Measurements from ENCODE around the gene ODF2.
A peak's percentile ranks its signal among the peaks of the same experiment; 100 is the strongest.
"Not testable (repeated sequence)": the region's sequence is repeated elsewhere in the genome, so short reads cannot be mapped to it uniquely, and the experiment has no call there.

ODF2 gene

DNA sequence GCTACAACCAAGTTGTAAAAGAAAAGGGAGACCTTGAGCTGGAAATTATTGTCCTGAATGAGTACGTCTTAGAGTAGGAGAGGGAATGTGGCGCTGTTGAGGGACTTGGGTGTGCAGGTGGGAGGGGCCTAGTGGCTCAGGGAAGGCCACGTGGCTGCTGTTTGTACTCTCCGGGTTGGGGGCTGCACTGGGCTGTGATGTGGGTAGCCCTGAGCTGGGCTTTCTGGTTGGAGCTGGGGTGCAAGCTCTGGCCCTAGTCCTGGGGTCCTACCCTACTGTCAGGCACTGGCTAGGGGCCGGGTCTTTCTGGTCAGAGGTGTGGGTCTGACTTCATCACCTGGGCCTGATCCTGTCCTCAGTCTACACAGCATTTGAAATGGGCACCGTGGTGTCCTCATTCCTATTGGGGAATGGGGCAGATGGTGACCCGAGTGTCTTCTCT is 29.6 kb downstream of the ODF2 start:
- DNase-seq, result no peak

DNA sequence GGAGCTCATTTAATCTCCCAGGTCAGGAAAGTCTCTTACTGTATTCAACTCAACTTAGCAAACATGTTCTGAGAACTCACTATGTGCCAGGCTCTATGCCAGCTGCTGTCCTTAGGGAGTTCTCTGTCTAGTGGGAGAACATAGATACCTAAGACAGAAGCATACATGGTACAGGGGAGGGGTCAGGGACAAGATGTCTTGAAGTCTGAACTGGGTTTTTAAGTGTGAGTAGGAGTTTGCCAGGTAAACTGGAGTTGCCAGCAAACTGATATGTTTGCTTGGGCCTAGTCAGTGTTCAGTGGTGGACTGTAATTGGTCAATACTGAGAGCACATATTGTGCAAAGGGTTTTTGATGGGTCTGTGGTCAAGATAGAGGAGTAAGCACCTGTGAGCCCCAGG is 30.4 kb downstream of the ODF2 start:
- DNase-seq, result no peak

DNA sequence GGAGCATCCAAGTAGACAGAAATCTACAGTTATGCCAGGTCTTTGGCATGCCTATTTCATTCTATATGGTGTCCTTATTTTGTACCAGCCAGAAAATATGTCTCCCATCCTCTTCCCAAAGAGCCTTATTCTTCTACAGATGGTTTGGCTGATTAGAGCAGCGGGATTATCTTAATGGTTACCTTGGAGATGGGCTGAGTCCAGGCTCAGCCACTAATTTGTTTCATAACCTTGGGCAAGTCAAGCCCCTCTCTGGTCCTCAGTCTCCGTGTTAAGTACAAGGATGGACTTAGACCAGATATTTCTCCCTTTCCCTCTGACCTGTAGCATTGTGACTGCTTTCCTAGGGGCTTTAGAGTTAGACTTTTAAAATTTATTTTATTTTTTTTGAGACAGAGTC is 37.6 kb downstream of the ODF2 start:
- DNase-seq, result no peak

DNA sequence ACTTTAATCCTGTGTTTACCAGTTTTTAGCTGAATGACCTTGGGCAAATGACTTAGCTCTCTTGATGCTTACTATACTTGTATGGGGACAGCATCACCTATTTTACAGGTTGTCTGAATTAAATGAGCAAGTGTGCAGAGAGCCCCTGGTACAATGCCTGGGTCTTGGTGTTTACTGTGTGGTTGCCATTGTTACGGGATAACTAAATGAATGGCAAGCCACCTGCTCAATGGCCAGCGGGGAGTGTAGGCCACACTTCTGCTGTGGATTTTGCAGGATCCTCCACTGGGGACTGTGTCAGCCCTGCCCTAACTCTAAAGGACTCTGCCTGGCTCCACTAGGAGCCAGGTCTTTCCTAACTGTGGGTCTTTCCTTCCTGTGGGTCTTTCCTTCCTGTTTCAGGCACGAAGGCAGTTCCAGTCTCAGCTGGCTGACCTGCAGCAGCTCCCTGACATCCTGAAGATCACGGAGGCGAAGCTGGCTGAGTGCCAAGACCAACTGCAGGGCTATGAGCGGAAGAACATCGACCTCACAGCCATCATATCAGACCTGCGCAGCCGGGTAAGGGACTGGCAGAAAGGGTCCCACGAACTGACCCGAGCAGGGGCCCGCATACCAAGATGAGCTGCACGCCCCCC is 38.4 kb downstream of the ODF2 start:
- peak; percentile 57 to 77 for DNase-seq

DNA sequence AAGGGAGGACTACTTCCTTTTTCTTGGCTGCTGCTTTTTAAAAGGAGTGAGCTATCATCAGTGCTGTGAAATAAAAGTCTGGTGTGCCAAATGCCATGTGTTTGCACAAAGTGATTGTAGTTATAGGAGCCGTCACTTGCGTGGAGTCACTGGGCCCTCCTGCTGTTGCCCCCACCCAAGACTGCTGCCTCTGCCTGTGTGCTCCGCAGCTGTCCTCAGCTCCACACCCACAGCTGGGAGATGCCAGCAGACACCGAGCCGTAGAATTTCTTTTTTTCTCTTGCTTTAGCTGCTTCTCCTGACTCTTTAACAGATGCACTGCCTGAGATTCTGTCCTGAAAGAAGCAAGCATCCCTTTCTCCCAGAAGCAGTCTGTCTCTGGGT is 38.9 kb downstream of the ODF2 start:
- no peak for DNase-seq

DNA sequence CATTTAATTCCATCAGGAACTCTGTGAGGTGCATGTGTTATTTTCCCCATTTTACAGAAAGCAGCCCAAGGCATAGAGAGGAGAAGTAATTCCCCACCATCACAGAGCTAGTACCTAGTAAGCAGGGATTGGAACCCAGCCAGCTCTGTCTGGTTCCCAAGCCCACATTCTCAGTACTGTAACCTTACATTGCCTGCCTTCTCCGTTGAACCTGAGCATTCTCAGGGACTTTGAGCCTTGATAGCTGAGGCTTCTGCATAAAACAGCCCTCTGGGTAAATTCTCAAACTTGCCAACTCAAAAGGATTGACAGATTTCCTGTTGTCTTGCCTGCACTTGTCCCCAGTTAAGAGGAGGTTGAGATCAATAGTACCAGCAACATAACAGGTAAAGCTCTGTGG is 39.5 kb downstream of the ODF2 start:
- no peak for DNase-seq

DNA sequence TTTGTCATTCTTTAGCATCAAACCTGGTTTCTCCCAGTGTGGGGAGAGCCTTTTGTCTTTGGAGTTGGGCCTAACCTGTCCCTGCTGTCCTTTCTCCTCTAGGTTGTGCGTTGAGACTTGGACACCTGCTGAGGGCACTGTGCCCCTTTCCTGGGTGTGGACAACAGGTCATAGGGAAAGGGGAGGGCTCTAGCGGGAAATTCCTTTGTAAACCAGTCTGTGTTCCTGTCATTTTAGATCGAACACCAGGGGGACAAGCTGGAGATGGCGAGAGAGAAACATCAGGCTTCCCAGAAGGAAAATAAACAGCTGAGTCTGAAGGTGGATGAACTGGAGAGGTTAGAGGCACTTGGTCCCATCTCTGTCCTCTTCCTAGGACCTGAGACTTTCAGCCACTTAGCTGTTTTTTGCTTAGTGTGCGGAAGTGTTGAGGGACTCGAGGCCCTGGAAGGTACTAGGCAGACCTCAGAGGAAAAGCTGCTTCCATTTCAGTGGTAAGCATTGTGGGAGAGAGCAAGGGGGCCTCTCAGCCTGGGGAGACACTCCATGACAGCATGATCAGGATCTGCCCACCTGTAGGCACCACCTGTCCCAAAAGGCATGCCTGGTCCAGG is 40.1 kb downstream of the ODF2 start:
- DNase-seq, result no peak

DNA sequence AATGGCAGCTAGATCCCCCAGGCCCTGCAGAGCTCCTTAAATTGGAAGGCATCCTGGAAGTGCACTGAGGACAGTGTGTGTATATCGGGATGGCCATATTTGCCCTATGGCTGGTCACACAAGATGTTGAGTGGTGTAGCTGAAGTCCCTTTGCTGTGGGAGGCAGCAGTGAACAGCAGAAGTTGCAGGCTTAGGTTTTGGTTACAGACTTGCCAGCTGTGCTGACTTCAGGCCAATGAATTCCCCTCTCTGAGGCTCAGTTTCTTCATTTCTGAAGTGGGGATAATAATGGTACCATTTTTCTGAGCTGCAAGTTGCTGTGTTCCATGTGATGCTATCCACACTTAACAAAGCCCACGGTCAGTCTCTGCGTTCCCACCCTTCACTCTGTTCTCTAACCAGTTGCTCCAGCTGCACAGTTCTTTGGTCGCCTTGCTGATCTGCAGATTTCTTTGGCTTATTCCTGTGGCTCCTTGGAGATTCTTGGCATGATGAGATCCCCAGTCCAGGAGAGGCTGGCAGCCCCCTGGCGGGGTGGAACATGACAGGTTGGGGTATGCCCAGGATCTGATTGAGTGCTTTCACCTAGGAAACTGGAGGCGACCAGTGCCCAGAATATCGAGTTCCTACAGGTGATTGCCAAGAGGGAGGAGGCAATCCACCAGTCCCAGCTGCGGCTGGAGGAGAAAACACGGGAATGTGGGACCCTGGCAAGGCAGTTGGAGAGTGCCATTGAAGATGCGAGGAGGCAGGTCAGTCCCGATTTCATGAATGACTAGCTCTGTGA is 42.2 kb downstream of the ODF2 start:
- DNase-seq, result no peak

DNA sequence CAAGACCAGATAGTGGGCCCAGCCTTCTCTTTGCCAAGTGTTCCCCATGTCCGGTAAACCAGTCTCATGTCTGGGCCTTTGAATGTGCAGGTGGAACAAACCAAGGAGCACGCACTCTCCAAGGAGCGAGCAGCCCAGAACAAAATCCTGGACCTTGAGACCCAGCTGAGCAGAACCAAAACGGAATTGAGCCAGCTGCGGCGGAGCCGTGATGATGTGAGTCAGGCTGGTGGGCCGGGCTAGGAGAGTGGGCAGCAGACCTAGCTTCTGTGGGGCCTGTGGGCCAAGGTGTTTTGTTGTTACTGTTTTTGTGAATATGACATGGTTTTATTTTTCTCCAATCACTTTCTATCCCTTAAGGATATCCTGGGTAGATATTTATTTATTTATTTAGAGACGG is 43.1 kb downstream of the ODF2 start:
- no peak for DNase-seq

DNA sequence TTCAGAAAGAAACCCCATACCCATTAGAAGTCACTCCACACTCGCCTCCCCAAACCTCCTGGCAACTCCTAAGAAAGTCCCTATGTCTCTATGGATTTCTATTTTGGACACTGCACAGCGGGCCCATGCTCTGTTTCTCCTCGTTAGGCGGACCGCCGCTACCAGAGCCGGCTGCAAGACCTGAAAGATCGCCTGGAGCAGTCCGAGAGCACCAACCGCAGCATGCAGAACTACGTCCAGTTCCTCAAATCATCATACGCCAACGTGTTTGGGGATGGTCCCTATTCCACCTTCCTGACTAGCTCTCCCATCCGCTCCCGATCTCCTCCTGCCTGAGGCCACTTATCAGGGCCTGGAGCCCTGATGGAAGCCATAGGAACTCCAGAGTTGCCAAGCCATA is 44.1 kb downstream of the ODF2 start:
- DNase-seq, result no peak

DNA sequence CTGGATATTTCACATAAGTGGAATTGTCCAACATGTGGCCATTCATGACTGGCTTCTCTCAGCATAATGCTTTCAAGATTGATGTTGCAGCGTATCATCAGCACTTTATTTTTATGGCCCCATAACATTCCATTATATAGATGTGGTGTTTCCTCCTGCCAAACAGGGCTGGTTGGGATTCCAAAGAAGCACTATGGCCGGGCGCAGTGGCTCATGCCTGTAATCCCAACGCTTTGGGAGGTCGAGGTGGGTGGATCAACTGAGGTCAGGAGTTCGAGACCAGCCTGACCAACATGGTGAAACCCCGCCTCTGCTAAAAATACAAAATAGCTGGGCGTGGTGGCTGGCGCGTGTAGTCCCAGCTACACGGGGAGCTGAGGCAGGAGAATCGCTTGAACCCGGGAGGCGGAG is 47.6 kb downstream of the ODF2 start:
- not testable (repeated sequence) for DNase-seq

DNA sequence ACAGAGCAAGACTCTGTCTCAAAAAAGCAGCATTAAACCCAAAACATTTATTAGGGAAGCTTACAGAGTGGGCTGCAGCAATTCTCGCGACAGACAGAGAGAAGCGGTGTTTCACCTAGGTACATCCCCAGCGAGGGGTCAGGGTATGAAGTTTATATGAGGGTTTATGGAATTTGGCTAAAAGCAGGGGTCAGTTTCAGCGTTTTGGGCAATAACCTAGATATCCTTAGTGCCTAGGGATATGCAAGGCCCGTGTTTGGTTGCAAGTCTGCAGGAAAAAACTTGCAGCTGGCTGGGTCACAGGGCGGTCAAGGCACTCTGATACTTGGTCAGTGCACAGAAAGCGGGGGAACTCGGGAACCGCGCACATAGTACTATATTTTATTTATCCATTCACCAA is 48.1 kb downstream of the ODF2 start:
- peak in 1 of 2 donors; percentile 26 for DNase-seq

DNA sequence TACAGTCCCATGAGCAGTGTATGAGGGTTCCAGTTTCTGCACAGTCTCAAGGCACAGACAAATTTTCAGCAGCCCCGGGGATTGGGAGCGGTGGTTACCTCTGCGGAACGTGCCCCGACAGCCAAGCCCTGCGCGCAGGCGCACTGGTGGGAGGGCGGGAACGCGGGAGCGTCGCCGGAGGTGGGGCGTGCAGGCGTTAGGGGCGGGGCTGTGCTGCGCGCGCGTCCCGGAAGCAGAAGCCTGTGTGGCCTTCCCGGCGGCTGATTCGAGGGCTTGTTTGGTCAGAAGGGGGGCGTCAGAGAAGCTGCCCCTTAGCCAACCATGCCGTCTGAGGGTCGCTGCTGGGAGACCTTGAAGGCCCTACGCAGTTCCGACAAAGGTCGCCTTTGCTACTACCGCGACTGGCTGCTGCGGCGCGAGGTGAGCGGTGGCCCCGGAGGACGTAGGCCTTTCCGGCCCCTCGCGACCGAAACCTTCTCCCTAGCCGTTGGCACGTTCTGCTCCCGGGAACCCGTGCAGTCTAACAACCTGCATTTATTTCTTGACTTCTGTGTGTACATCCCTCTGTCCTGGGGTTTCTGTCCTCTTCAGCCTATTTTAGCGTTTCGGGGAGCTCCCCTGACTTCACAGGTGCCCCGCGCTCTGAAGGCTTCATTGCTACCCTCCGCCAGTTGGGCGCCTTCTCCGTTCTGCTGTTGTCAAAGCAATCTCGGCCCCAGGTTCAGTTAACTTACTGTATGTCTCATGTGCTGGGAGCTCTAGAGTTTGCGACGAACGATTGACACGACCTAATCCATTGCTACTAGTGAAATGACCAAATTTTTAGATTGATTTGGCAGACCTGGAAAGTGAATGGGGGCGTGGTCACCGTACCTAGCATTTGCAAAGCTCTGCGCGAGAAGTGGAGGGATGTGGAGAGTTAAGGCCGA is 48.9 kb downstream of the ODF2 start, which contains the start of gene GLE1:
GLE1 (plus strand) TSS at position 235 of the 929 bp plus-strand sequence; CDS start at position 322, 87 bp downstream.
- DNase-seq, result peak; percentile 93 to 95

DNA sequence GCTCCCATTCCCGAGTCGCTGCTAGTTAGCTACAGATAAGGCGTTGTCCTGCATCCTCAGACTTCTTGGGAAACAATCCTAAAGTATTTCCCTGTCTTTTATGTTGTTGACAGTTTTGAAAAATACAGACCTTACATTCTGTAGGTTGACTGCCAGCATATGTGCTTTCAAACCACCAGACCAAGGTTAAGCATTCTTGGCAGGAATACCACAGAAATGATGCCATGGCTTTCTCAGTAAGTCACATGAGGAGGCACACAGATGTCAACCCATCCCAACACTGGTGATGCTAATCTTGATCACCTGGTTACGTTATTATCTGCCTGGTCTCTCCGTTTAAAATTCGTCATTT is 49.6 kb downstream of the ODF2 start:
- DNase-seq, result no peak

DNA sequence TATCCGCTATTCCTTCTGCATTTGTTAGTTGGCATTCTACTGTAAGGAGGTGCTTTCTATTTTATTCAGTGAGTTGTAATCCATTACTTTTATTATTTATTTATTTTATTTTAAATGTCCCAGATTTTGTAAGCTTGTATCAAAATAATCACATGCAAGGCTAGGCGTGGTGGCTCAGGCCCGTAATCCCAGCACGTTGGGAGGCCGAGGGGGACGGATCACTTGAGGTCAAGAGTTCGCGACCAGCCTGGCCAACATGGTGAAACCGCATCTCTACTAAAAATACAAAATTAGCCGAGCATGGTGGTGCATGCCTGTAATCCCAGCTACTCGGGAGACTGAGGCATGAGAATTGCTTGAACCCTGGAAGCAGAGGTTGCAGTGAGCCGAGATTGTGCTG is 50.1 kb downstream of the ODF2 start:
- not testable (repeated sequence) for DNase-seq

DNA sequence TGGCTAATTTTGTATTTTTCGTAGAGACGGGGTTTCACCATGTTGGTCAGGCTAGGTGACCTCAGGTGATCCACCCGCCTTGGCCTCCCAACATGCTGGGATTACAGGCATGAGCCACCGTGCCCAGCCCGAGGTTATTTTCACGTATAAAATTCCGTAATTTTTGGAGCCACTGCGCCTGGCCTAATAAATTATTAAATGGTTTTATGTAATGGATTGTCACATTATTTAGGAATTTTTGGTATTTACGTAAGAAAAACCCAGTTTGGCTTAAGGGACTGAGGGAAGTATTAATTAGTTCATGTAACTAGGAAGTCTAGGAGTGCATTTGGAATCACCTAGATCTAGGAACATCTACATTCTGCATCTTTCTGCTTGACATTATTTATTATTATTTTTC is 57.0 kb downstream of the ODF2 start:
- no peak for DNase-seq

DNA sequence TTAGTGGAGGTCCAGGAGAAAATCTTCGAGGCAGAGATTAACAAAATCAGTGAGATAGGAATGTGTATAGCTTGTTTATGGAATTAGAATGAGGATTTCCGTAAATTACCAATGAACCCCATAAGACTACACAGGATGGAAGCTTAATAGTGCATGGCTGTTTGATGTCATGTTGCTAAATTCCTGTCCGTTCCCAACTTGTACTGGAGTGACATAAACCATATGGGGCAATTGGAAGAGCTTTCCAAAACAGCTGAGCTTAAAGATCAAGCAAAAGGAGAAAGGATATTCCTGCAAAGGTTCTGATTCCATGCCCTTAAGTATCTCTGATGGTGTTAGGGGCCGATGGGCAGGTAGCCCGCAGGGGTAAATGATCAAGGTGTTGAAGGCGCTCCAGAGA is 66.2 kb downstream of the ODF2 start:
- no peak for DNase-seq

DNA sequence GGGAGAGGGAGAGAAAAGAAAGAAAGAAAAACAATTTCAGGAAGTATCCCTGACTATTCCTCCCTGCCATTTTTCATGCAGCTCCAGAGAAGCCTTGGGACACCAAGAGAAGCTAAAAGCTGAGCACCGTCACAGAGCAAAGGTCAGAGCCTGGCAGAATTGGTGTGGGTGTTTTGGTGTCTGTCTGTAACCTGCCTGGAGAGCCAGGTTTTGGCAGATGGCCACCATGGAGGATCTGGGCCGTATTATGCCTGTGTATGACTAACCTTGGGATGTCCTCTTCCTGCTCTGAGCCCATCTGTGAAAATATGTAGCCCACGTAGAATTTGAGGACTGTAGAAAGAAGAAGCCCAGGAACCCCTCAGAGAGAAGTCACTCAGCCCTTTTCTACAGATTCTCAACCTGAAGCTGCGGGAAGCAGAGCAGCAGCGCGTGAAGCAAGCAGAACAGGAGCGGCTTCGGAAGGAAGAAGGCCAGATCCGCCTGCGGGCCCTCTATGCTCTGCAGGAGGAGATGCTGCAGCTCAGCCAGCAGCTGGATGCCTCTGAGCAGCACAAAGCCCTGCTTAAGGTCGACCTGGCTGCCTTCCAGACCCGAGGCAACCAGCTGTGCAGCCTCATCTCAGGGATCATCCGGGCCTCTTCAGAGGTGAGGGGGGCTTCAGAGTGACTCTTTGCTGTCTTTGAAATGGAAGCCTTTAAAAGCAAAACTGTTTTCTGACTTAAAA is 67.6 kb downstream of the ODF2 start:
- no peak for DNase-seq

DNA sequence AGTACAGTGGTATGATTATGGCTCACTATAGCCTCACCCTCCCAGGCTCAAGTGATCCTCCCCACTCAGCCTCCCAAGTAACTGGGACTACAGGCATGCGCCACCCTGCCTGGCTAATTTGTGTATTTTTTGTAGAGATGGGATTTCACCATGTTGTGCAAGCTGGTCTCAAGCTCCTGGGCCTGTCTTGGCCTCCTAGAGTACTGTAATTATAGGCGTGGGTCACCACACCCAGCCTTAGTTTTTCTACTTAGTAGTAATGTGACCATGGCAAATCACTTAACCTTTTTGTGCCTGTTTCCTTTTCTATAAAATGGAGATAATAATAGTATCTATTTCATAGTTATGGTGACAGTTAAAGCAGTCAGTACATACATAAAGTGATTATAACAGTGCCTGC is 70.9 kb downstream of the ODF2 start:
- DNase-seq, result no peak

DNA sequence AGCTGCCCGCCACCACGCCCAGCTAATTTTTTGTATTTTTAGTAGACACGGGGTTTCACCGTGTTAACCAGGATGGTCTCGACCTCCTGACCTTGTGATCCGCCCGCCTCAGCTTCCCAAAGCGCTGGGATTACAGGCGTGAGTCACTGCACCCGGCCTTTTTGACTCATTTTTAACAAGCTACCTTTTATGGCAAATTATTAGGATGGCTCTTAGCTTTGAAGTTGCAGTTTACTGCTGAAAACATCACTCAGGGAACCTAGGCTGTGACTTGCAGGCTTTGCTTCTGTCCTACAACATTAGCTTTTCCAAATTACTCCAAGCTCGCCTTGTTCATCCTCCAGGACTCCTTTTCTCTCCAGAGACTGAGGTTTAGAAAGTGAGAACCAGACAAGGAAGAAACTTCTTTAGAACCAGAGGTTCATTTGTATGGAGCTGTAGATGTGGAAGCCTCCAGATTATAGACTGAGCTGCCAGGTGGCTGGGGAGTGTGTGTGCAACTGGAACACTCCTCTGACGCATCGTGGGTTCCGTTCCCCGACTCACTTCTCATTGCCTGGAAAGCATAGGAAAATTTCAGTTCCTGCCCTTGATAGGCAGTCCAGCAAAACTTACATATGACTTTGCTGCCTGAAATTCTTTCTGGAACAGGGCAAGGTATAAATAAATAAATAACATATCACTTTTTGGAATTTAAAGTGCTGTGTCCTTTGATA is 72.8 kb downstream of the ODF2 start:
- no peak for DNase-seq

DNA sequence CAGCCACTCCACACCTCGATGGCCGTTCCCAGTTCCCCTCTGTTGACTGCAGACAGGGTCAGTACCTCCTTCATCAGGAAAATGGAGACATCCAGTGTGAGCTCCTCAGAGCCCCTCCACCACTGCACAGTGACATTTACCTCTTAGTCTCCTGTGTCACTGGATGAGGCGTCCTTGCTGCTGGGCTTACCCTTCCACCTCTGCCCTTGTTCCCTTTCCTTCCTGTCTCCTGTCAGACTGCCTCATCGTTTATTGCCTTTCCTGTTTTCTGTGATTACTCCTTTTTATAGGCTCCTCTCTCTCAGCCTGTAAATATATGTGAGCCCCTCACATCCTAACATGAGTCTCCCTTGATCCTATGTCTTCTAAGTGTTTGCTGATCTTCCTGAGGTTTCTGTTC is 73.4 kb downstream of the ODF2 start:
- no peak for DNase-seq

DNA sequence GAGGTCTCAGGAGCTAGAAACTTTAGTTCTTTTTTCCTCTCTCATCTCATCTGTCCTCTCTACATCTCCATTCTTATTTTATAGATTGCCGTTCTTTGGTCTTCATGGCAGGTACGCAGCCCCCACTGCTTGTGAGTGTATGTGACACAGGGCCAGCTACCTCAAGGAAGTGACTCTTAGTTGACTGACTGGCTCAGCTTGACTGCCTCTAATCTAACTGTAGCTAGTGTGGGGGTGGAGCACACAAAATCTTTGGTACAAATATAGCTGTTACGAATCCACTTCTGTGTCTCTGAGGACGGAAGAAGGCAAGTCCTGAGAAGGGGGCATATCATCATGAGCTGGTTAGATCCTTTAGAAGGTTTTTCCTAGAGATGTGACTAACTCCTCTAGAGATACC is 76.8 kb downstream of the ODF2 start:
- DNase-seq, result no peak

Measured in inflammatory macrophage (primary cell).